GM12872 (cell line): Measurements from ENCODE around the gene FIGNL2.

Experiments
- TF ChIP-seq, protein P1 (sequence below): IDR thresholded peaks from 3 replicates; pipeline ENCODE4 v1.5.1; 2011; ENCODE audit warnings: low read depth, mild to moderate bottlenecking, low read length, moderate library complexity; ENCODE audit not compliant: insufficient read depth

FIGNL2 gene

GRCh38 chr12:51798501-51798900 lies 50.0 kb downstream of the FIGNL2 start:
- TF ChIP-seq, protein P1, sequence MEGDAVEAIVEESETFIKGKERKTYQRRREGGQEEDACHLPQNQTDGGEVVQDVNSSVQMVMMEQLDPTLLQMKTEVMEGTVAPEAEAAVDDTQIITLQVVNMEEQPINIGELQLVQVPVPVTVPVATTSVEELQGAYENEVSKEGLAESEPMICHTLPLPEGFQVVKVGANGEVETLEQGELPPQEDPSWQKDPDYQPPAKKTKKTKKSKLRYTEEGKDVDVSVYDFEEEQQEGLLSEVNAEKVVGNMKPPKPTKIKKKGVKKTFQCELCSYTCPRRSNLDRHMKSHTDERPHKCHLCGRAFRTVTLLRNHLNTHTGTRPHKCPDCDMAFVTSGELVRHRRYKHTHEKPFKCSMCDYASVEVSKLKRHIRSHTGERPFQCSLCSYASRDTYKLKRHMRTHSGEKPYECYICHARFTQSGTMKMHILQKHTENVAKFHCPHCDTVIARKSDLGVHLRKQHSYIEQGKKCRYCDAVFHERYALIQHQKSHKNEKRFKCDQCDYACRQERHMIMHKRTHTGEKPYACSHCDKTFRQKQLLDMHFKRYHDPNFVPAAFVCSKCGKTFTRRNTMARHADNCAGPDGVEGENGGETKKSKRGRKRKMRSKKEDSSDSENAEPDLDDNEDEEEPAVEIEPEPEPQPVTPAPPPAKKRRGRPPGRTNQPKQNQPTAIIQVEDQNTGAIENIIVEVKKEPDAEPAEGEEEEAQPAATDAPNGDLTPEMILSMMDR: no peak

DNA sequence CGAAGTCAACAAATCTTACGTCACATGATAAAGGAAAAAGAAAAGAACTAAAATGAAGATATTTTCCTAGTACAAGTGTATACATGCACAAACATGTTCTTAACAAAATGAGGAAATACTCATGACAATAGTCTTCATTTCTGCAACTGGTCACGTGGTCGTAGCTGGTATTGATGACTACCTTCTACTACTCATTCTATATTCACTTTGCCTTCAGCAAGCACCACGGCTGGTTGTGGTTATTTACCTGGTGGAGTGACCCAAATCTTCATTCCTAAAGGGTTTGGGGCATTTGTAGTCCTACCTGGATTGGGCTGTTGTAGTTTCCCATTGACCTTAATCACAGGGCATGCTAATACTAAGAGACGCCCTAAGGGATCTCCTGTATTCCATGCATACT lies 51.2 kb downstream of the FIGNL2 start:
- TF ChIP-seq, protein P1: no peak

GRCh38 chr12:51793201-51793600 lies 55.3 kb downstream of the FIGNL2 start:
- TF ChIP-seq, protein P1: no peak

GRCh38 chr12:51792417-51792816 lies 56.1 kb downstream of the FIGNL2 start:
- TF ChIP-seq, protein P1: no peak

- TF ChIP-seq, protein P1: no peak
Measured at GRCh38 chr12:51788876-51789275, 59.6 kb downstream of the FIGNL2 start.

GRCh38 chr12:51785906-51786305 lies 62.6 kb downstream of the FIGNL2 start:
- TF ChIP-seq, protein P1: no peak

- TF ChIP-seq, protein P1: no peak
Measured at GRCh38 chr12:51784688-51785087, 63.8 kb downstream of the FIGNL2 start.

- TF ChIP-seq, protein P1: no peak
Measured at GRCh38 chr12:51779876-51780275, 68.6 kb downstream of the FIGNL2 start.
